Measurements from ENCODE around the gene ROCK1.
"Not testable (repeated sequence)": the region's sequence is repeated elsewhere in the genome, so short reads cannot be mapped to it uniquely, and the experiment has no call there.

ROCK1 gene

GRCh38 chr18:21049306-21049705 lies 62.3 kb downstream of the ROCK1 start:
- no peak for DNase-seq

- DNase-seq, result no peak
These were observed 64.5 kb downstream of the ROCK1 start for GRCh38 chr18:21047126-21047525.

- DNase-seq, result no peak
These were observed 71.1 kb downstream of the ROCK1 start for GRCh38 chr18:21040466-21040865.

GRCh38 chr18:21038201-21038600 lies 73.4 kb downstream of the ROCK1 start:
- DNase-seq, result no peak

GRCh38 chr18:21031845-21032244 lies 79.8 kb downstream of the ROCK1 start:
- DNase-seq, result no peak

GRCh38 chr18:21018257-21018656 lies 93.4 kb downstream of the ROCK1 start:
- DNase-seq, result not testable (repeated sequence)

GRCh38 chr18:21012308-21012707 lies 99.3 kb downstream of the ROCK1 start:
- no peak for DNase-seq

- DNase-seq, result no peak
These were observed 106.9 kb downstream of the ROCK1 start for GRCh38 chr18:21004726-21005125.

GRCh38 chr18:21000667-21001066 lies 110.9 kb downstream of the ROCK1 start:
- no peak for DNase-seq

- DNase-seq, result no peak
These were observed 114.2 kb downstream of the ROCK1 start for GRCh38 chr18:20997371-20997770.

- DNase-seq, result no peak
These were observed 115.2 kb downstream of the ROCK1 start for GRCh38 chr18:20996418-20996817.

GRCh38 chr18:20988726-20989125 lies 122.9 kb downstream of the ROCK1 start:
- no peak for DNase-seq

- DNase-seq, result no peak
These were observed 136.5 kb downstream of the ROCK1 start for GRCh38 chr18:20975077-20975476.

- peak in 1 of 2 experiments; percentile 1 for DNase-seq
These were observed 139.7 kb downstream of the ROCK1 start for GRCh38 chr18:20971886-20972267.

- DNase-seq, result no peak
These were observed 144.8 kb downstream of the ROCK1 start for GRCh38 chr18:20966795-20967194.

GRCh38 chr18:20963027-20963426 lies 148.6 kb downstream of the ROCK1 start:
- DNase-seq, result no peak

GRCh38 chr18:20960735-20961134 lies 150.9 kb downstream of the ROCK1 start:
- no peak for DNase-seq

GRCh38 chr18:20950827-20951226 lies 160.8 kb downstream of the ROCK1 start:
- not testable (repeated sequence) for DNase-seq
